GM12872 (cell line): Measurements from ENCODE around the gene TXNRD1.

ENCODE experiments used
- TF ChIP-seq, protein P1 (sequence below): IDR thresholded peaks from 3 replicates; pipeline ENCODE4 v1.5.1; 2011; ENCODE audit warnings: low read depth, mild to moderate bottlenecking, low read length, moderate library complexity; ENCODE audit not compliant: insufficient read depth

TXNRD1 gene

GRCh38 chr12:104374806-104375205, 159.2 kb downstream of the TXNRD1 start:
- TF ChIP-seq, protein P1, sequence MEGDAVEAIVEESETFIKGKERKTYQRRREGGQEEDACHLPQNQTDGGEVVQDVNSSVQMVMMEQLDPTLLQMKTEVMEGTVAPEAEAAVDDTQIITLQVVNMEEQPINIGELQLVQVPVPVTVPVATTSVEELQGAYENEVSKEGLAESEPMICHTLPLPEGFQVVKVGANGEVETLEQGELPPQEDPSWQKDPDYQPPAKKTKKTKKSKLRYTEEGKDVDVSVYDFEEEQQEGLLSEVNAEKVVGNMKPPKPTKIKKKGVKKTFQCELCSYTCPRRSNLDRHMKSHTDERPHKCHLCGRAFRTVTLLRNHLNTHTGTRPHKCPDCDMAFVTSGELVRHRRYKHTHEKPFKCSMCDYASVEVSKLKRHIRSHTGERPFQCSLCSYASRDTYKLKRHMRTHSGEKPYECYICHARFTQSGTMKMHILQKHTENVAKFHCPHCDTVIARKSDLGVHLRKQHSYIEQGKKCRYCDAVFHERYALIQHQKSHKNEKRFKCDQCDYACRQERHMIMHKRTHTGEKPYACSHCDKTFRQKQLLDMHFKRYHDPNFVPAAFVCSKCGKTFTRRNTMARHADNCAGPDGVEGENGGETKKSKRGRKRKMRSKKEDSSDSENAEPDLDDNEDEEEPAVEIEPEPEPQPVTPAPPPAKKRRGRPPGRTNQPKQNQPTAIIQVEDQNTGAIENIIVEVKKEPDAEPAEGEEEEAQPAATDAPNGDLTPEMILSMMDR: no peak

DNA sequence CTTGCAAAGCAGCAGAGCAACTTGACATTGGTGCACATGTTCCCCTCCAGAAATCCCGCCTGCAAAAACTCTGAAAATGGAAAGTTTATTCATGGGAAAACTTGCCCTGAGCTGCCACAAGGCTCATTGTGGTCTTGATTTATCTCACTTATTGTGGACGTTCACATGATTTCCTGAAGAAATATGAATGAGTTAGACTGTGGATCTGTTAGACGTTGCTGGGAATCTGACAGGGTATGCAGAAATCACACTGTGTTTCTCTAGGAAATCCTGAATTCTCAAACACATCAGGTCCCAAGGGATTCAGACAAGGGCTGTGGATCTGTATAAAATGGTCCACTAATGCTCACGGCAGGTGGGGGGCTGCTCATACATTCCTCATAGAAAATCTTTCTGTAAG, 160.2 kb downstream of the TXNRD1 start:
- TF ChIP-seq, protein P1: no peak

GRCh38 chr12:104376650-104377513, 161.3 kb downstream of the TXNRD1 start:
- TF ChIP-seq, protein P1: no peak

- TF ChIP-seq, protein P1: no peak
Measured at GRCh38 chr12:104377514-104377812, 161.9 kb downstream of the TXNRD1 start.

GRCh38 chr12:104378427-104378826, 162.8 kb downstream of the TXNRD1 start:
- TF ChIP-seq, protein P1: no peak

DNA sequence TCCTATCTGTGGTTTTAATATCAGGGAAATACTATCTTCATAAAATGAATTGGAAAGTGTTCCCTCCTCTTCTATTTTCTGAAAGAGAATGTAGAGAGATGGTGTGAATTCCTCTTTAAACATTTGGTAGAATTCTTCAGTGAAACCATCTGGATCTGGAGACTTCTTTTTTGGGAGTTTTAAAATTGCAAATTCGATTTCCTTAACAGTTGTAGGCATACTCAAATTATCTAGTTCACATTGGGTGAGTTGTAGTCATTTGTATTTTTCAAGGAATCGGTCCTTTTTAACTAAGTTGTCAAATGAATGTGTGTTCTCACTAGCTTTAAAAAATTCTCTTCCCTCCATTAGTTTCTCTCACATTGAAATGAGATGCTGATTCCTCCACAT, 165.8 kb downstream of the TXNRD1 start:
- TF ChIP-seq, protein P1: no peak

DNA sequence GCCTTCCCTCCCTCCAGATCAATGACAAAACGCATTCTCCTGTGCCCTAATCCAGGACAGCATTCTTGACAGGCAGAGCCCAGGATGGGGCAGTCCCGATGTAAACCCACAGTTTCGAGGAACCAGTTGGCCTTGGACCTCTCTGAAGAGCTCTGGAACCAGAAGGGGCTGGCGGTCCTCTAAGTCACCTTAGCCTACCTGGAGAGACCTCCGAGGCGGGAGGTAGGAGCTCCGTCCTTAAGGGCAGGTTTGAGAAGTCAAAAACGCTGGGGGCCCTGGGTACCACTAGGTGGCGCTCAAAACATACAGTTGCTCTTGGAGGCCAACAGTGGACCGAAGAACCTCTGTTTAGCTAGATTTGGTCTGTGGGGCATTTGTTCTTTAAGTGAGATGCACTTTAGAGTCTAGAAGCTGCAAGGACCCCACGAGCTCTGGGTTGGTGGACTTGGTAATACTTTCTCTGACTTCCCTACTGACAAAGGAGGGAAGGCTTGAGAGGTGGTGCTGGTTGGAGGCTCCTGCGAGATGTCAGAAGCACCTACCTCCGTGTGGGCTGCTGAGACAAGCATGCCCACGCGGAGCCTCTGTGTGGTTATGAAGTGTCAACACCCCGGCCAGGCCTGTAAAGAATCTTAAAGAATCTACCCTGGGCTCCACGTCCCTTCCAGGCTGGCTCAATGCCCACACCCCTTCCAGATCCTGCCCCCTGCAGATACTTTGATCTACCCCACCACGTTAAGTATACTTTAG, 166.3 kb downstream of the TXNRD1 start:
- TF ChIP-seq, protein P1: peak; percentile 92
